SK-N-SH (cell line): ENCODE data around the gene AADACL4. TPM values are rescaled to one million over a fixed set of nuclear protein-coding genes. Genes with fewer than 3 reads are reported as not detected.

Experiments used
- CTCF ChIA-PET: fragments of 300-600, 350-600 bp; formaldehyde crosslinking; extraction: SDS; loops from one replicate; lab custom pipeline; 2021; lab: Yijun Ruan, JAX
- POLR2A ChIA-PET: fragments of 350-600 bp; sonication (Branson Sonifier 250); formaldehyde crosslinking; extraction: SDS; loops from one replicate; lab custom pipeline; 2020; ENCODE audit warnings: antibody characterized with exemption, inconsistent platforms; lab: Yijun Ruan, JAX
- DNase-seq: peaks from one replicate; pipeline ENCODE4 v3.0.0; 2012
- H2AFZ ChIP-seq: fragments of 200-600 bp; sonication (generic); 2 replicates; pipeline ENCODE4 v1.8.1; 2016; ENCODE audit warnings: antibody characterized with exemption, mild to moderate bottlenecking, low read depth
- H3F3A ChIP-seq: fragments of 200-600 bp; sonication (generic); replicated peaks from 2 replicates; pipeline ENCODE3; 2016; ENCODE audit warnings: antibody characterized with exemption, mild to moderate bottlenecking; ENCODE audit not compliant: insufficient read depth
- H3K27ac ChIP-seq, 2 experiments: fragments of 200-500 bp in 1 of 2; fragments of 200-600 bp in 1 of 2; sonication (Bioruptor generic) in 1 of 2; sonication (generic), shearing (Covaris generic) in 1 of 2; 2 replicates each; pipeline versions ENCODE4 v1.5.1 to v1.6.1; 2014 to 2016; ENCODE audit warnings: low read depth in 2 of 2, inconsistent platforms in 1 of 2, low read length in 1 of 2, mild to moderate bottlenecking in 1 of 2, mixed read lengths in 1 of 2
- H3K27me3 ChIP-seq: fragments of 200-600 bp; sonication (generic), shearing (Covaris generic); 2 replicates; pipeline ENCODE4 v1.6.1; 2016; ENCODE audit warnings: mixed run types; ENCODE audit not compliant: insufficient read depth
- H3K36me3 ChIP-seq, 2 experiments: fragments of 200-500 bp in 1 of 2; fragments of 200-600 bp in 1 of 2; sonication (Bioruptor generic) in 1 of 2; sonication (generic) in 1 of 2; replicated peaks in 1 of 2; 2 replicates each; pipeline versions ENCODE3 to v1.5.1; 2014 to 2016; ENCODE audit warnings: low read length in 1 of 2, mild to moderate bottlenecking in 1 of 2; ENCODE audit not compliant: insufficient read depth in 2 of 2, control insufficient read depth in 1 of 2
- H3K4me1 ChIP-seq, 2 experiments: fragments of 200-500 bp in 1 of 2; fragments of 200-600 bp in 1 of 2; sonication (Bioruptor generic) in 1 of 2; sonication (generic), shearing (Covaris generic) in 1 of 2; 2 replicates each; pipeline versions ENCODE4 v1.5.1 to v1.6.1; 2014 to 2016; ENCODE audit warnings: low read depth in 1 of 2, low read length in 1 of 2, mixed run types in 1 of 2; ENCODE audit not compliant: insufficient read depth in 2 of 2, control insufficient read depth in 1 of 2
- H3K4me2 ChIP-seq: fragments of 200-600 bp; sonication (generic), shearing (Covaris generic); 2 replicates; pipeline ENCODE4 v1.6.1; 2017; ENCODE audit warnings: mixed run types
- H3K4me3 ChIP-seq, 2 experiments: fragments of 200-500 bp in 1 of 2; fragments of 200-600 bp in 1 of 2; sonication (Bioruptor generic) in 1 of 2; sonication (generic), shearing (Covaris generic) in 1 of 2; 2 replicates each; pipeline versions ENCODE4 v1.5.1 to v1.8.1; 2014 to 2016; ENCODE audit warnings: low read depth in 2 of 2, inconsistent platforms in 1 of 2, low read length in 1 of 2, mild to moderate bottlenecking in 1 of 2, mixed read lengths in 1 of 2, moderate library complexity in 1 of 2
- H3K79me2 ChIP-seq: fragments of 200-600 bp; sonication (generic); 2 replicates; pipeline ENCODE4 v1.8.1; 2017; ENCODE audit warnings: mild to moderate bottlenecking; ENCODE audit not compliant: insufficient read depth
- H3K9ac ChIP-seq: fragments of 200-600 bp; sonication (generic); 2 replicates; pipeline ENCODE4 v1.6.1; 2017; ENCODE audit warnings: mixed run types
- H3K9me2 ChIP-seq: fragments of 200-600 bp; sonication (generic); 2 replicates; pipeline ENCODE4 v1.6.1; 2017; ENCODE audit warnings: mixed run types
- H3K9me3 ChIP-seq: fragments of 200-600 bp; sonication (generic); 2 replicates; pipeline ENCODE4 v1.6.1; 2017; ENCODE audit warnings: mixed run types, mild to moderate bottlenecking, moderate library complexity
- H4K20me1 ChIP-seq: fragments of 200-600 bp; sonication (generic); 2 replicates; pipeline ENCODE4 v1.6.1; 2017; ENCODE audit warnings: mild to moderate bottlenecking, mixed run types; ENCODE audit not compliant: insufficient read depth
- CHD2 ChIP-seq: fragments of 150-350 bp; IDR thresholded peaks from 2 replicates; pipeline ENCODE4 v1.6.1; 2018; ENCODE audit warnings: low read length; ENCODE audit not compliant: partially characterized antibody
- CTCF ChIP-seq: fragments of 200-600 bp; sonication (generic); IDR thresholded peaks from 2 replicates; pipeline ENCODE4 v1.6.1; 2017; ENCODE audit warnings: antibody characterized with exemption, mild to moderate bottlenecking, moderate library complexity
- ELF1 ChIP-seq: IDR thresholded peaks from 2 replicates; pipeline ENCODE4 v1.4.0; 2012
- FOSL2 ChIP-seq: IDR thresholded peaks from 2 replicates; pipeline ENCODE4 v1.4.0; 2012; ENCODE audit warnings: low read depth, mild to moderate bottlenecking, moderate library complexity, borderline replicate concordance
- FOXM1 ChIP-seq: IDR thresholded peaks from 2 replicates; pipeline ENCODE4 v1.4.0; 2012; ENCODE audit warnings: low read depth, mild to moderate bottlenecking
- MEF2A ChIP-seq: IDR thresholded peaks from 2 replicates; pipeline ENCODE4 v1.4.0; 2012; ENCODE audit warnings: low read depth, borderline replicate concordance
- REST ChIP-seq: IDR thresholded peaks from 2 replicates; pipeline ENCODE4 v1.6.1; 2012; ENCODE audit warnings: mild to moderate bottlenecking, low read depth, low read length, moderate library complexity
- RXRA ChIP-seq: IDR thresholded peaks from 2 replicates; pipeline ENCODE4 v1.4.0; 2012; ENCODE audit warnings: low read depth, mild to moderate bottlenecking, borderline replicate concordance
- USF2 ChIP-seq: fragments of 150-350 bp; IDR thresholded peaks from 2 replicates; pipeline ENCODE4 v1.6.1; 2017; ENCODE audit warnings: antibody characterized with exemption, low read length, low read depth, borderline replicate concordance
- WGBS: methylation state at CpG from one replicate; pipeline ENCODE4 v1.1.6; 2017; ENCODE audit warnings: low lambda C conversion rate; 5-methylcytosine and 5-hydroxymethylcytosine counted together
- polyA plus RNA-seq, 3 experiments: library from polyadenylated mRNA; depleted of rRNA; stranded (reverse); fragments of >200 nt; gene quantifications; 2 replicates each; pipeline ENCODE4 v1.2.3, GENCODE V29; 2012

AADACL4 gene
- polyA plus RNA-seq, 1 of the 3 experiments (the other 2 are of a cell fraction) = 0.59 TPM

- TF ChIP-seq FOXM1 (no peak), MEF2A (no peak), CHD2 (no peak), RXRA (no peak)
Observed at GRCh38 chr1:12678350-12678749, 34.5 kb downstream of the AADACL4 start (continued).

GRCh38 chr1:12678820-12679219 lies 34.9 kb downstream of the AADACL4 start:
- no peak overlapping the region for H3K9ac ChIP-seq
- H3K9me2 ChIP-seq = no peaks in the 10 kb centered on the region
- H3K9me3 ChIP-seq = no peaks in the 10 kb centered on the region
- H3K36me3 ChIP-seq = no peaks in the 10 kb centered on the region
- H3K4me1 ChIP-seq = no peaks in the 10 kb centered on the region
- no peaks in the 10 kb centered on the region; the same call in 1 of the 2 replicates for H3K27me3 ChIP-seq
- H3K4me3 ChIP-seq = no peak overlapping the region
- no peaks in the 10 kb centered on the region for H3K79me2 ChIP-seq
- no peak overlapping the region for H3K4me2 ChIP-seq
- no peak for TF ChIP-seq REST
- TF ChIP-seq USF2 = no peak
- no peak for TF ChIP-seq CHD2
- no peak for TF ChIP-seq CTCF
- no peak for TF ChIP-seq ELF1
- no peak for TF ChIP-seq FOSL2
- no peak overlapping the region for H2AFZ ChIP-seq
- 2% methylated on average over 3 of the region's 3 CpGs for WGBS
- POLR2A ChIA-PET = no interaction called here
- no peaks in the 10 kb centered on the region for H4K20me1 ChIP-seq
- no peaks in the 10 kb centered on the region for H3F3A ChIP-seq
- H3K27ac ChIP-seq = no peak overlapping the region
- no peak for DNase-seq
- CTCF ChIA-PET = interaction anchor here (1.5 kb wide), 1 partner anchor 20 kb away, joined by 4 read pairs; no protein-coding TSS in a partner anchor
